HG03060 (cell line): ENCODE measurements around the gene FOXN3.
A peak's percentile ranks its signal among the peaks of the same experiment; 100 is the strongest.
"Not testable (repeated sequence)": the region's sequence is repeated elsewhere in the genome, so short reads cannot be mapped to it uniquely, and the experiment has no call there.

ENCODE experiments used
- ATAC-seq: cut with Tn5 transposase; IDR thresholded peaks from one replicate; pipeline ENCODE4 v1.9.1; 2021; ENCODE audit warnings: low read depth, moderate number of reproducible peaks; ENCODE audit not compliant: unreplicated experiment

FOXN3 gene

DNA sequence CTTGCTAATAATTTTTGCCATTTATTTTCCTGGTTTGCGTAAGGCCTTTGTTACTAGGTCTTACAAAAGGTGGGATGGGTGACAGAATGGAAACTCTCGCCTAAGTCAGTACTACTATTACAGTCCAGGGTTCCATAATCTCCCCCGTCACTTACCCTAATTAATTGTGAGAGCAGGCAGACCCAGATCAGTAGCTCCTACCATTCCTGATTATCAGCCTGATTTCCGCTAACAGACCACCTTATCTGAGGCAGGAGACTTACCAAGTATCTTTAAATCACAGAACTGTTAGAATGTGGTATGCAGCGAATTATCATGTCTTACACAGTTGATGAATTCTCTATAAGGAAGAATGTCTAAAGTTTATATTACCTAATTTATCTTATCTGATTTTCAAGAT, 234.7 kb downstream of the FOXN3 start:
- ATAC-seq: no peak

- no peak for ATAC-seq
These were observed 236.5 kb downstream of the FOXN3 start for GRCh38 chr14:89180546-89180945.

DNA sequence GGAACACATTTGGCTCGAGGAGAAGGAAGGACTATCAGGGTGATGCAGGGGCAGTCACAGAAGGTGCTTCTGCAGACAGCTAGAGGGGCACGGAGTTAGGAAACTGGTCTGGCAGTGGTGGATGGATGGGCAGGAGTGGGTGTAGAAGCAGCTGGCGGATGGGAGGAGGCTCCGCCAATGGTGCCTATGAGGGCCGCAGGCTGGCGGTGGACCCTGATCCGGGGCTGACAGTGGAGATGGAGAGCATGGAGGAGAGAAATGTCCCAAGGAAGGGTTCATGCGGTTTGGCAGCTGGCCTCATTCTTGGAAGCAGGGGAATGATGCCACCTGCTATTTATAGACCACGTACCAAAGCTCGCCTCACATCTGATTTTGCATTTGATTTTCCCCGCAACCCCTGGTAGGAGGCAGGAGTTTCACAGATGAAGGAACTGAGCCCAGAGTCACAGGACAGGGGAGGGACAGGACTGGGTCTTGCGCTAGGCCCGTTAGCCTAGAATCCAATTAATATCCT, 237.1 kb downstream of the FOXN3 start:
- ATAC-seq: no peak

- no peak for ATAC-seq
These were observed 238.1 kb downstream of the FOXN3 start for GRCh38 chr14:89178800-89179535.

- ATAC-seq: no peak
These were observed 238.7 kb downstream of the FOXN3 start for GRCh38 chr14:89178376-89178775.

- ATAC-seq: no peak
These were observed 240.9 kb downstream of the FOXN3 start for GRCh38 chr14:89175881-89176799.

- ATAC-seq: no peak
These were observed 245.4 kb downstream of the FOXN3 start for GRCh38 chr14:89171628-89172027.

DNA sequence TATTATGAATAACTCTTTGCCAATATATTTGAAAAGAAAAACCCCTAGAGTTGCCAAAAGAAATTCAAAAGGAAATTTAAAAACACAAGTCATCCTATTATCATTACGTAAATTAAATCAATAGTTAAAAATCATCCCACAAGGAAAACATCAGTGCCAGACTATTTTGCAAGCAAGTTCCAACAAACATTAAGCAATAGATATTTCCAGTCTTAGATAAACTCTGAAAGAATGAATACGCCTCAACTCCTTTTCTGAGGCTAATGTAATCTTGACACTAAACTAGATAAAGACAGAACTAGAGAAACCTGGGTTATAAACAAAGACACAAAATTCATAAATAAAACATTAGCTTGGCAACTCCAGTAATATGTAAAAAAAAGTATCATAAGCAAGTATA, 245.9 kb downstream of the FOXN3 start:
- ATAC-seq: no peak

- no peak for ATAC-seq
These were observed 249.3 kb downstream of the FOXN3 start for GRCh38 chr14:89167705-89168104.

GRCh38 chr14:89166633-89167032, 250.4 kb downstream of the FOXN3 start:
- no peak for ATAC-seq

DNA sequence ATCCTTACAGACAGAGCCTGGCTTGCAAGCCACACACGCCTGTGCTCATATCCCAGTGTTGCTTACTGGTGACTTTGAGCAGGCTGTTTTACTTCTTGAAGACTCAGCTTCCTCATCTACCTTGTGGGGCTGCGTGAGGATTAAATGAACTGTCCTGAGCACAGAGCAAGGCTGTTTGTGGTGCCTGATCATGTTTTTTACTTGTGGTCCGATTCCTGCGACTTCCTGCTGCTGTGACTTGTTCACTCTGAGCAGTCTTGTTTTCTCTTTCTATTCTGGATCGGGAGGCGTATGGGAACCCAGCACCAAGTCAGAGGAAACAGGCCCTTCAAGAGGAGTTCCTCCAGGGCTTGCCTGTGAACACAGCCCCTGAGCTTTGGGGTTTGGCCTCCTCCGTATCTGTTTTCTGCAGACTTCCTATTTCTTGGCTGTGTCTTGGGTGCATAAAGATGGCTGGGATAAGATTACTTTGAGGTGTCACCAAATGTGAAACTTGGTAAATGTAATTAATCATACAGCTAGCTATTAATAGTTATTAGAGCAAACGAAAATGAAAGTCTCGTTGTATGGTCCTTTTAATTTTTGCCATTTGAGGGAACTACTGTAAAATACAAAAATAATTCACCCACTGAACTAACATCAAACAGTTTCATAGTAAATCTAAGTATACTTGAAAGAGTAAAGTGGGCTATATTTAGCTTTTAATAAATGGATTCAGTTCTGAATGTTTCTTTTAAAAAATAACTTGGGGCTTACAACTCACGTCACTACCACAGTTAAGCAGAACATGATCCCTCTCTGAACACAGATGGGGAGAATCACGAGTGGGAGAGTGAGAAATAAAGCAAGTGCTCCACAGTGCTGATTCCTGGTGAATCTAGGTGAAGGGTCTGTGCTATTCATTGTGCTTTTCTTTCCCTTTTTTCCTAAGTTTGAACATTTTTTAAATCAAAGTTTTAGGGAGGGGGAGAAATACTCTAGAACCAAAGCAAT, 251.5 kb downstream of the FOXN3 start:
- peak; percentile 47 for ATAC-seq

- peak; percentile 14 for ATAC-seq
These were observed 252.6 kb downstream of the FOXN3 start for GRCh38 chr14:89164168-89165073.

GRCh38 chr14:89163031-89163636, 253.9 kb downstream of the FOXN3 start:
- ATAC-seq: no peak

- no peak for ATAC-seq
These were observed 254.4 kb downstream of the FOXN3 start for GRCh38 chr14:89162586-89162985.

DNA sequence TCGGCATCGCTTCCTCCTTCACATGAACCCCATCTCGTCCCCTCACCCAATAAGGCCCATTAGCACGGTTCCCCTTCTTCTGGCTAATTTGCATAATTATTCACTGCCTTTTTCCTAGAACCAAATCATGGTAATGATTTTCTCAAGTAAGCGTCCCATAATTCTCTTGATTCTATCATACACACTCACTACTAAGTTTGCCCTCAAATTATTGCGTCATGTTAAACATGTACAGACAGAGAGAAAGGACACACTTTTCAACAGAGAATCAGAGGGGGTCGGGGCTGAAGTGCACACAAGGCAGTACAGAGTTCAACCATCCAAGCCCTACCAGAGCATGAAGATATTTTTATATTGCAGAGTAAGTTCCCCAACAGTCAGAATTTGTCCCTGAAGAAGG, 256.6 kb downstream of the FOXN3 start:
- ATAC-seq: no peak

- no peak for ATAC-seq
These were observed 258.3 kb downstream of the FOXN3 start for GRCh38 chr14:89158701-89159100.

DNA sequence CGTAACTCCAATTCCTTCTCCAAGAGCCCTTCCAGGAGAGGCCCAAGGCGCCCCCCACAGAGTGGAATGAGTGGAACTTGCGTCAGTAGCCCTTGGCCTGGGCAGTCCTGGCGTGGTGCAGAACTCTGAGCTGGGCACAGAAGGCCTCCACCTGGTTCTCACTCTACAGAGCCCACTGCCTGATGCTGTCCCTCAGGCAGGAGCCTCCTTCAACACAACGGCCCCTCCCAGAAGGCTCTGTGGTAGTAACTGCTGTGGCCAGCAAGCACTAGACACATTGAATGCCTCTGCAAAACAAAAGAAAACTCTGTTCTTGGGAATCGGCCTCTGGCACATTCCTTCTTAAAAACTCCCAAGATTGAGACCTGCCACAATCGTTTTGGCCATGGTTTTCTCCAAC, 258.9 kb downstream of the FOXN3 start:
- not testable (repeated sequence) for ATAC-seq

- ATAC-seq: no peak
These were observed 261.5 kb downstream of the FOXN3 start for GRCh38 chr14:89155491-89155890.

DNA sequence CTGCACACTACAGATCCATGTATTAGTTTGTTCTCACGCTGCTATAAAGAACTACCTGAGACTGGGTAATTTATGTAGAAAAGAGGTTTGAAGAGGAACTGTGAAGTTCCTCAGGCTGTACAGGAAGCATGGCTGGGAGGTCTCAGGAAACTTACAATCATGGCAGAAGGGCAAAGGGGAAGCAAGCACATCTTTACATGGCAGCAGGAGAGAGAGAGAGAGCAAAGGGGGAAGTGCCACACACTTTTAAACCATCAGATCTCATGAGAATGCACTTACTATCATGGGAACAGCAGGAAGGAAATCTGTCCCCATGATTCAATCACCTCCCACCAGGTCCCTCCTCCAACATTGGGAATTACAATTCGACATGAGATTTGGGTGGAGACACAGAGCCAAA, 265.3 kb downstream of the FOXN3 start:
- not testable (repeated sequence) for ATAC-seq
